Activated naive CD4-positive, alpha-beta T cell treated with Interleukin-2 at 50 U/mL for 16 hours (primary cell): ENCODE results near the gene HTR7.

Experiments used
- DNase-seq: peaks from one replicate; pipeline ENCODE4 v3.0.0-alpha.2; 2020

The HTR7 gene

DNA sequence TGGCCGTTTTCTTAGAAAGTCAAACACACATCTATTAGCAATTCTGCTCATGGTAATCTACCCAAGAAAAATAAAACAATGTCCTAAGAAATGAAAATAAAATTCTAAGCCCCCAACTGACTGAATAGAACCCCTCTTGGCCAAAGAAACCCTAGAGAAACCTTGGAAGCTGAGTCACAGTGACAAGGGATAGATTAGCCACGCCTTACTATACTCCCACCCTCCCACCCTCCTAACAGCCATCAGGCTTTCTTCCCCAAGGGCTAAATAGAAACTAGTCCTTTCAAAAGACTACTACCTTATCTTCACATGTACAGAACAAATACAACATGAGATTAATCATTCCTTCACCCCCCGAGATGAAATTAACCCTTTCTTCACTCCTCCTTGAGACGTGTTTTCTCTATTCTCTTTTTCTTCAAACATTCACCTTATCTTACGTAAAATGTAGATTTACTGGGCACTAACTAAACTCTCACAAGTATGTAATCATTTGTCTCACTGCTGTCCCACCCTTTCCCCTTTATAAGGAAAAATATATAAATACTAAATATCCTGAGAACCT, 57.5 kb downstream of the HTR7 start:
- DNase-seq = no peak

DNA sequence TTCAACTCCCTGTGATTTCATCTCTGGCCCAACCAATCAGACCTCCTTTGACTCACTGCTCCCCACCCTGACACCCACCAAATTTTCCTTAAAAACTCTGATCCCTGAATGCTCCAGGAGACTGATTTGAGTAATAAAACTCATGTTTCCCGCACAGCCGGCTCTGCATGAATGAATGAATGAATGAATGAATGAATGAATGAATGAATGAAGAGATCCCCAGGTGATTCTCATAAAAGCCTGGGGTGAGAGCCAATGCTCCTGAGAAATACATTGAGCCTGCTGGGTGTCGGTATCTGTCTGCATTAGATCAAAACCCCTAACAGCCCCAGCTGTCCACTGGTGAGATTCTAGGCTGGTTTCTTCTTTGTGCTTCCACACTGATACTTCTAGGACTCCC, 58.7 kb downstream of the HTR7 start:
- no peak for DNase-seq

DNA sequence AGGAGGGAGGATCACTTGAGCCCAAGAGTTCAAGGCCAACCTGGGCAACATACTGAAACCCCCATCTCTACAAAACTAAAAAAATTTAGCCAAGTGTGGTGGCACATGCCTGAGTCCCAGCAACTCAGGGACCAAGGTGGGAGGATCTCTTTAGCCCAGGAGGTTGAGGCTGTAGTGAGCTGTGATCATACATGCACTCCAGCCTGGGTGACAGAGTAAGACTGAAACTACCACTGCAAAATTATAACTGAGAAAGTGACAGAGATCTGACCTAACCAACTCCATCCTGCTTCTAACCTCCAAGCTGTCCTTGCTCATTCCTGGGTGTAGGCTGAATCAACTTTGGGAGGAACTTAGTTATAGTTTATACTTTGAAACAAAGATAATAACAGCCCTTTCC, 59.4 kb downstream of the HTR7 start:
- DNase-seq = no peak

DNA sequence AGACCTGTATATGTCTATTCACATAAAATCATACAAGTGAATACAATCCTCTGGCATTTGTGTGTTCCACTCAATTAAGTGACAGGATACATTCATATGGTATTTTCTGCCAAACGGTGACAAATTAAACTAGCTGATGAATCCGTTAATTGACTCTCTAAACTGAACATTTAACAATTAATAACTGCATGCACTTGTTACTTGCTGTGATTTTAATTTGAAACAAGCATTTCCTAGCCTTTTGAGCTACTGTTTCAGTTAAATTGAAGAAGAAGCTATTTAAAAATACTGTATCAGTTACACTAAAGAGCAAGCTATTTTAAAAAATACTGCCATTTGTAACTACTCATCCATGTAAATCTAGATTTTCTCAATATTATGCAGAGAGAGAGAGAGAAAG, 67.4 kb downstream of the HTR7 start:
- DNase-seq = no peak

DNA sequence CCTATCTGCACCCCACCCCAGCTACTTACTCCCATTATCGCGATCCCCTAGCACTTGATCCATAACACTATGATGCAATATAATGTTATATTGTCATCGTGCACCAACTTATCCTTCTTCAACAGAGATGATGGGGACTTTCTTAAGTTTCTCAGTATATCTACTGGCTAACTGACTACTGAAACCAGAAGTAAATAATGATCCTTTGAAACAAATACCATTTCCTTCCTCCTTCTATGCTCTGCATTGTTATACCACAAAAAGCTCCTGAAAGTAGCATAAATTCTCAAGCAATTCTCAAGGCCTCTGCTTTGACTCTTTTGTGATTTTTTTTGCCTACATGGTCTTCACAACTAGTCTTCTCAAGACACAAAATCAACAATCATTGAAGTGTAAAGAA, 68.9 kb downstream of the HTR7 start:
- no peak for DNase-seq

DNA sequence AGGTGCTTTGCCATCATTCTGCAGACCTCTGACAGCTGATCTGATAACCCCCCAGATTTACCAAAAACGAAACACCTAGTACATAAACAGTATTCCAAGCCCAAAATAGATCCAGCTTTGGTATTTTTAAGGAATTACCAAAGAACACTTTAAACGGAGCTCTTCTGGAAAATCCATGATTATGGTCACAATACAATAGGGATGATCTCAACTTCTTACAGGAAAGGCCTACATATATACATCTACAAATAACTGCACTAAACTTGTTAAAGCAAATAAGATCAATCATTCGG, 69.7 kb downstream of the HTR7 start:
- DNase-seq = no peak

DNA sequence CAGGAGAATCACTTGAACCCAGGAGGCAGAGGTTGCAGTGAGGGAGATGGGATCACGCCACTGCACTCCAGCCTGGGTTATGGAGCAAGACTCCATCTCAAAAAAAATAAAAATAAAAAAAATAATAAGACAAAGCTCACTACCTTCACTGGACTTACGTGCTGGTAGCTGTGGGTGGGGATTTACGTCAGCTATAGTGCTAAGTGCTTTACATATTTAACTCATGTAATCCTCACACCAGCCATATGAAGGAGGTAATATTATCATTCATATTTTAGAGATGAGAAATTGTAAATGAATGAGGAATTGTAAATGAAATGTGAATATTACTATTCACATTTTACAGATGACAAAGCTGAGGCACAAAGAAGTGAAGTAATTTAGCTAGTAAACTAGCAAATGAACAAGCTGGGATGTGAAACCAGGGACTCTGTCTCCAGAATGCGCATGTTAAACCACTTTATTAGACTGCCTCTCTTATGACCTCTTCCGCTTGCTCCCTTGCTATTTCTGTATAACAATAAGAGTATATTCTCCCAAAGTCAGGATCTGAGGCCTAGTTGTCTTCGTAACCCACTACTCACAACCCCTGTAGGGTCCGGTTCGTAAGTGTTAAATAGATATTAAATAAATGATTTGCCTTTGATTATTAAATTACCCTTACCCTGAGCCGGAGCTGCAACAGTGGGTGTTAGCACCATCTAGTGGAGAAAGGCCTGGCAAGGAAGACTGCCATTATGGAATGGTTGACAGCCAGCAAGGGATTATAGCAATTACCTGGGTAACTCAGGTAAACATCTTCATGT, 70.2 kb downstream of the HTR7 start:
- peak; percentile 8 for DNase-seq

DNA sequence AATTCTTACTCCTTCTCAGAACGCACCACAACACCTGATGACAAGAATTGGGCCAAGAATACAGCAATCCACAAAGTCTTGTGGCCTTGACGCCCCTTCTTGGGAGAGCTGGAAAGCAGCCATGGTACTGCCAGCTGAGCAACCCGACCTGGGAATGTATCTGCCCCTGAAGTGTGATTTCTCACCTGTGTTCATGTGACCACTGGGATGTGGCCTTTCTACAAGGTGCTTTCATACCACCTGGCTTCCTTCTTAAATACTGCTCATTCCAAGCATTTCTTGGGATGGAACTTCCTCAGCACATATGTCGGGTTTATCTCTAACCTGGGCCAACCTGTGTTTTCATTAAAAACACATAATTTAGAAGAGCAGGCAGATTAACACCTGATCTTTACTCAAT, 72.1 kb downstream of the HTR7 start:
- DNase-seq = no peak

DNA sequence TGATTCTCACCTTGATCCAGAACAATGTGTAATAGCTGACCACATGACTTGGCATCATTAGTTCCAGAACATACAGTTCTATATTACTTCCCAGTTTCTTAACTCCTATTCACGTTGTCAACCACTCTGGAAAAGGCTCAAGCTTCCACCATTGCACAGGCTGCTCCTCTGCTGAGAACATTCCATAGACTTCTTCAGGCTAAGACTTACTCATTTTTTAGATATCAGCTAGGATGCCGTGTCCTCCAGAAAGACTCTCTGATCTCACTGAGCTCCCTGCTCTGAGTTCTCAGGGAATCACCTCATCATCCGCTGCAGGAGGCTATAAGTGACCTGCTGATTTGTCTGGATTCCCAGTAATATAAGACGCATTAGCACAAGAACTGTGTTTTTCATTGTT, 73.1 kb downstream of the HTR7 start:
- no peak for DNase-seq

DNA sequence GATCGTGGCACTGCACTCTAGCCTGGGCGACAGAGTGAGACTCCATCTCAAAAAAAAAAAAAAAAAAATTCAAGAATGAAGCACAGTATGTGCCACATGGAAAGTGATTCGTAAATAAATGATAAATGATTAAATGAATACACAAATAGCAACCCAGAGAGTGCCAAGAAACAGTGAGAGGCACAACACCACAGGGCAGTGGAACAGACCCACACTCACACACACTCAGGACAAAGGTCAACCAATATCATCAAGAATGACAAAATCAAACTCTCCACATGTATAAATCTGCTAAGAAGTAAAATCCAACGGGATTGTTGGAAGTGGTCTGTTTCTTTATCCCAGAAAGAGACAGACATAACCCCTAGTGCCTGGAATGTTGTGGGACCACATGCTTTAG, 77.4 kb downstream of the HTR7 start:
- no peak for DNase-seq

DNA sequence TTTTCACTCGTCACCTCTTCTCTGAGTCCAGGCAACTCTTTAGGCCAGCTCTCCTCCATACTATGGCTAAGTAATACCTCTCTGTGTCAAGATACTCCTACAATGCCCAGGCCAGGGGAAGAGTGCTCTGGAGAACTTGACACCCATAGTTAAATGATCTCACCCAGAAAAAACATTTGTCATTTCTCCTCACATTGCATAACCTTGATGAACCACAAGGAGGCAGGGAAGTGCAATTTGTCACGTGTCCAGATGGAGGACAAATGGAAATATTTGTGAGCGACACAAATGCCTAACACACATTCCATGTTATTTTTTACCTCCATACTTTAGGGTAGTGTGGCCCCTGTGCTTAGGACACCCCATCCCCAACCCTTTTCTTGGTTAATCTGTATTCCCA, 78.3 kb downstream of the HTR7 start:
- DNase-seq = no peak

DNA sequence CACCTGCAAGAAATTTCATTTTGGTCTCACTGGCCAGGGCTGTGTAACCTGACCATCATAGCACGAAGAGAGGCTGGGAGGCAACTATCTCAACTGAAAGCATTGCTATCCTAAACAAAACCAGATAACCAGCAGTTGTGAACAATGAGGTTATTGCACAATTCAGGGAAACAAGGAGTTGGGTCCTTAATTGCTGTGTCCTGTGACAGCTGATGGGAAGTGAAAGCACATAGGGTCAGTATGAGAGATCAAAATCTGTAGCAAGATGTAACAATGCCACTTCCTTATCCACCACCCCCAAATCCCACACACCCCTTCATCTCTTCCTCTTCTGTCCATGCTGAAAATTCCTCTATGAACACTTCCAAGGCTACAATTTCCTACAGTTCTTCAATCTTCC, 80.2 kb downstream of the HTR7 start:
- DNase-seq = no peak

DNA sequence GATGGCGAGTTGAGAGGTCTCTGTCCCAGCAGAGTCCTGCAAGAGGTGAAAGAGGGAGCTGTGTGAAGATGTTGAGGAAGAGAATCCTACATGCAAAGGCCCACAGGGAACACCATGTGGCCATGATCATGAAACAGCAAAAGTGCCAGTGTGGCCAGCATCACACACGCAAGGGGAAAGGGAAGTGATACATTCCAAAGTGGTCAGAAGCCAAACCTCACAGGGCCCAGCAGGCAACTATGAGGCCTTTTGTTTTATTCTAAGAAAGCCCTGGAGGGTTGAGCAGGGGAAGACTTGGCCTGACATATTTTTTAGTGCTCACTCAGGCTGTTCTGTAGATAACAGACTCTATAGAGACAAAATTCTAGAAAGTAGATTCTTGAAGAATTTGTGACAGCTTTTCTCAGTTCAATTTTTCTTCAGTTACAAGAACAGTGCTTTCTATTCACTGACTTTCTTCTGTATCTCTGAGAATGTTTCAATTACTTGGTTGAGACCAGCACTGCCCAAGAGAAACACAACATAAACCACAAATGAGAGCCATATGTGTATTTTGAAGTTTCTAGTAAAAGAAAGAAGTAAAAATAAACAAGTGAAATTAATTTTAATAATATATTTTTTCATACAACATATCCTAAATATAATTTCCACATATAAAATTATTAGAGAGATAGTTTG, 82.3 kb downstream of the HTR7 start:
- no peak for DNase-seq

DNA sequence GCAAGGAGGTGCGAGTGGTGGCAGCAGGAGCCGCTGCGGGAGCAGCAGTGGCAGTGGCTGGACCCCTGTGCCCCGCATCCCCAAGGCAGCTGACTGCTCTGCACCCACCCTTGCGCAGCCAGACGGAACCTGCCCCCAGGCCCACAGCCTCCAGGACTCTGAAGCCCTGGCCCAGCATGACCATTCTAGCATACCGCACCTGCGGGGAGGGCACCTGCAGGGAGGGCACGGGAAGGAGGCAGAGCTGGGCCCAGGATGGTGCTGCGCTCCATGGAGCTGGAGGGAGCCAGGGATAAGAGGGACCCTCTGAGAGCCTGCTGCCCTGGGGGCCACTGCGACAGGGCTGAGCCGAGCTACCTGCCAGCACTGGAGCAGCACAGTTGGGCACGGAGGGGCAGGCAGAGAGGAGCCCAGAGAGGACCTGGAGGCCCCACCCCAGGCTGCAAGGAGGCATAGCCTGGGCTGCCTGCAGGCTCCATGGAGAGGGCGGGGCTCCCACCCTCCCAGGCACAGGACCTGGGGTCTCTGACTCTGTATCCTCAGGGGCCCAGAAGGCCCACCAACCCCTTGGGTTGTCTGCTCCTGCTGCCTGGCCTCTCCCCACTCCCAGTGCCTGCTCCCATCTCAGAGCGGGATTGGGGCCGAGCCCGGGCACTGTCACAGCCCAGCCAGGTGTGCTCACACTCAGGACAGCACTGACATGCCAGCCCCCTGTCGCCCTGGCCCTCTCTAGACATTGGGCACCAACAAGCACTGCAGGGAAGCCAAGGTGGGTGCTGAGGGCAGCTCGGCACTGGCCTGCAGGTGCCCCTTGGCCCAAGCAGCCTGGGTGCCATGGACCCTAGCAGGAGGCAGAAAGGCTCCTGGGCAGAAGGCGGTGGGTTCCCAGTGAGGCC, 87.6 kb downstream of the HTR7 start:
- DNase-seq = no peak

DNA sequence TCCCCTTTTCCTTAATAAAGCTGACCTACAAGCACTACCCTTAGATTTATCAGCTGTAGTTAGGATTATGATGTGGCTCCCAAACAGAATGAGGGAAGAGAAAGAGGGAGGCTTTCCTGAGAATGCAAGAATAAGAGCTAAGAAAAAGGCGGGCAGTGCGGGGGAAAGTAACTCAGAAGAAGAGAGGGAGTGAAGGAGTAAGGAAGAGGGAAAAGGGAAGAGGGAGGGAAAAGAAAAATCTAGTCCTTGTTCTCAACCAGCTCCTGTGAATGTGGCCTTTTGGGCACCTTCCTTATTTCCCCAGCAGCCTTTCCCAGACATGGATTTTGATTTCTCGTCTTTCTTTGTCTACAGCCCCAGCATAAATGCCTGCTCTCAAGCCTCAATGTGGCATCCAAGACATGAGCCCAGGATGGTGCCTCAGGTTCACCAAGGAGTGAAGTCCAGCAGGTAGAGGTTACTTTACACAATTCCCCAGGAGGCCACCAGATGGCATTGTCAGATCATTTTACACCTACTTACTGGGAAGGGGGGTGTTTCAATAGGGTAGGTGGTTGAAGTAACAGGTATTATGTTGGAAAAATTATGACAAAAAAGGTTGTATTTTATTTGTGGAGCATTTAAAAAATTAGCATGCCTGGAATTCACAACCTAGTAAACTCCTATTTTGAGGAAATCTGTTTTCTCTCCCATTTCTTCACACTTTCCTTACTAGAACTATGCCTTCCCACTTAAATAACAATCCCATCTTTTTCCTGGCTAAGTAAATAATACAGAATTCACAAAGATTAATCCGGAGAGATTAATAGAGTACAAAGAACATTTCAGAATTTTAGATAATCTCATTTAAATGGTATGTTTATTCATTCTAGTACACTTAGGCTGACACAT, 106.5 kb downstream of the HTR7 start:
- peak; percentile 35 for DNase-seq

DNA sequence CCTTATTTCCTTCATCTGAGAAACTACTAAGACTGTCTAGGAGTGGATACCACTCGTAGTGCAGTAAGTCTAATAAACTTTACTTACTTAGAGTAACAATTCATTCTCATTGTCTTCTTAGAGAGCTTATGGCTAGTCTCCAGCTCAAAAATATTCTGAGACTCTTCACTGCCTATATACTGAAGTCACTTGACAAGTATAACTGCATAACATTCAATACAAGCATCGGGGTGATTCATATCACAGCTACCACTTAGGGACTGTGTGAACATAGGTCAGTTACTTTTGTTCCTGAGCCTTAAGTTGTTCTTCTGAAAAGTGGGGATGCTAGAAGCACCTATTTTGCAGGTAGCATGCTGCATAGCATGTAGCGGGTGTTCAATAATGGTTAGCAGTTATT, 111.0 kb downstream of the HTR7 start:
- DNase-seq = no peak

DNA sequence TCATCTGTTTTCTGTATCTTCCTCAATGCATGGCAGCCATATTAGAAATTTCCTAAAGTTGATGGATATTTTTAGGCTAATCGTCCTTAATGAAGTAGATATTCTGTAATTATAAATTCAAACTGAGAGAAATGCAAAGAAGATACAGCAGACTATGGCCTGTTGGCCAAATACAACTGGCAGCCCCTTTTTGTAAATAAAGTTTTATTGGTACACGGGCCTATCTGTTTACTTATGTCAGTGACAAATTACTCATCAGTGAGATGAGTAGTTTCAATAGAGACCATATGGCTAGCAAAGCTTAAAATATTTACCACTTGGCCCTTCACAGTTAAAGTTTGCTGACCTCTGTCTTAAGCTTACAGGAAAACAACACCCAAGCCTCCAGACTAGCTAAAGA, 112.3 kb downstream of the HTR7 start:
- DNase-seq = no peak

DNA sequence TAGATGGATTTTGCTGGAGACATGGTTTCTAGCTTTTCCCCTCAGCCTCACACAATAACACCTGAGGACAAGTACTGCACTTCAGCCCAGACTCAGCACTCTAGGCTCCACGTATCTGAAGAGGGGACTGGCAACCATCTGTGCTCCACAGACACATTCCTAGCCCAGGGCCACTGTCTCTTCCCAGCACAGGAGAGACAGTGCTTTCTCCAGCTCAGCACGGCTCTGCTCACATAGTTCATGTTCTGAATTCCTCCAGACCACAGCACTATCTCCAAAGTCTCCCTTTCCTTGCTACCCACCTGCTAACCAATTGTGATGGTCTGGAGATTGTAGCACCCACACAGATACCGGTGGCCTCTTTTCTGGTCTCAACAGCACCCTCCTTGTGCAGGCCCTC, 114.5 kb downstream of the HTR7 start:
- no peak for DNase-seq

DNA sequence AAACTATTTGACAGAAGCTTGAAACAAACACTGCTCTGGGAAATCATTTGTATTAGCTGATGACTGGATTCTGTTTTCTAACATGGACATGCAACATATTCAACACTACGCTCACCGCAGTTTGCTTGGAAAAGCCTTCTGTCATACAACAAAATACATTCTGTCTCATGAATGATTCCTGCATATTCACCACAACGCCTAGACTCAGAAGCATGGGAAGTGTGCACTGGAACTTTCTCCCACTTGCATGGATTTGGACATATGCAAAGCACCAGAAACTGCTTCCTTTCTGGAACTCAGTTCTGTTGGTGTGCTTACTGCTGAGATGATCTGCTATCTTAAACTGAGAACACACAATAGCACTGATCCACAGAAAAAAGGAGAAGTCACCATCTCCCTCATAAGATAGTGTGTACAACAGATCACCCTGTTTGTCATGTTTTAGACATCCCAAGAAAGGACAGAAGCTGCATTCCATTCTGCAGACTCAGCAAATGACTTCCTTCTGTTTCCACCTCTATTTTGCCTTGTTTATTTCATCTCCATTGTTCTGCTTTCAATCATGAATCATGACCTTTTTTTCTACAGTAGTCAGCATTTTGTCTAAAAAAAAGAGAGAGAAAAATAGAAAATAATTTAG, 115.8 kb downstream of the HTR7 start:
- no peak for DNase-seq

DNA sequence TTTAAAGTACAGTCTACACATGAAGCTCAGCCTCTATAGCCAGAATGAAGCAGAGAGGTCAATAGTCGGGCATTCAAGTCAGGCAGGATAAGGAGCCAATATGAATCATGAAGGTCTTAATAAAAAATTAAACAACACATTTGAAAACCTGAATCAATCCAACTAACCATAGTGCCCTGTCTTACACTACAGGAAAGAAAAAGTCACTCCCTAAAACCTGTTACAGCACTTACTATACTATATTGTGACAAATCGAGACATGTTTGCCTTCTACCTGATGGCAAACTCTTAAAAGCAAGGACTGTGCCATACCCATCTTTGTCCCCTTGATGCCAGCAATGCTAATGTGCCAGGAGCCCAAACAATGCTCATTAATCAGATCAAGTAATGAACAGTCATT, 117.6 kb downstream of the HTR7 start:
- no peak for DNase-seq

DNA sequence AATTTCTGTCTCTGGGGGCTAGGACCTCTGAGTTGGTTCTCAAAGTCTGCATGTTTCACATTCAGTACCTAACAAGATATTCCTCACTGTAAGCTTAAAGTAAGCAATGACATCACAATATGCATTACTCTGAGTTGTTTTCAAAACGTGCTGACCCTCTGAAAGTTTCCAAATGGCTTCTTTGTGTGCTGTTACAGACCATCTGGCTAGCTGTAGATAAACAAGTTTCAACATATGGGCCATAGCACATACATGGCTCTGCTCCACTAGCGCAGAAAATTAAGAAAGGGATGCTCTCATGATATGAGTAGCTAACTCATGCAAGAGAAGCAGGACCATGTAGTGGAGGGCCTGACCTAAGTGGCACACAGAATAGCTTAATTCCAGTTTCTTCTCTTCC, 119.0 kb downstream of the HTR7 start:
- DNase-seq = no peak

DNA sequence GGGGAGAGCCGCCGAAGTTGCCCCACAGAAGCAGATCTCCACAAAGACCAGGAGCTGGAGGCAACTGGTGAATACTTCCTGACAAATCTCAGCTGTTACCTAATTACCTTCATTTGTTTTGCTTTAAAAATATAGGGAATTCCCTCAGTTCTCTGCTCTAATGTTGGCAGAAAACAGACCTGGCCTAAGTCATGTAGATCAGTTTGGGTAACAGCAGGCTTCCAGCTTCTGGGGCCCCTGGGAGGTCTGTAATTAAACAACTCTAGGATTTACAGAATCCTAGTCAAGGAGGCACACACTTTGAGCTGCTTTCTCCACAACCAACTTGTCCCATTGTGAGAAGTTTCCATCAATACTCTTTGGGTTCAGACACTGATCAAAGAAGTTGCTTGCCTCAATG, 123.4 kb downstream of the HTR7 start:
- no peak for DNase-seq
